MM.1S (cell line): ENCODE measurements around the gene LANCL1.

Experiments
- DNase-seq: peaks from one replicate; pipeline ENCODE4 v3.0.0-alpha.2; 2015
- H2AFZ ChIP-seq: fragments of 300-600 bp; sonication (generic); 2 replicates; pipeline ENCODE4 v1.6.0; 2016; ENCODE audit warnings: antibody characterized with exemption, low read length
- H3F3A ChIP-seq: fragments of 300-600 bp; sonication (generic); 2 replicates; pipeline ENCODE4 v1.6.1; 2016; ENCODE audit warnings: mild to moderate bottlenecking, antibody characterized with exemption, low read length, moderate library complexity, mixed read lengths; ENCODE audit not compliant: insufficient read depth
- H3K27ac ChIP-seq: fragments of 300-600 bp; sonication (generic); 2 replicates; pipeline ENCODE4 v1.5.1; 2016; ENCODE audit warnings: mild to moderate bottlenecking, low read length
- H3K27me3 ChIP-seq: fragments of 300-600 bp; sonication (generic); replicated peaks from 2 replicates; pipeline ENCODE4 v1.6.0; 2016; ENCODE audit warnings: low read length; ENCODE audit not compliant: insufficient read depth
- H3K36me3 ChIP-seq: fragments of 300-600 bp; sonication (generic); replicated peaks from 2 replicates; pipeline ENCODE4 v1.6.1; 2016; ENCODE audit warnings: mild to moderate bottlenecking, low read length, mixed read lengths; ENCODE audit not compliant: insufficient read depth
- H3K4me1 ChIP-seq: fragments of 300-600 bp; sonication (generic); 2 replicates; pipeline ENCODE4 v1.6.1; 2016; ENCODE audit warnings: low read length, mixed read lengths
- H3K4me2 ChIP-seq: fragments of 300-600 bp; sonication (generic); 2 replicates; pipeline ENCODE4 v1.6.0; 2016; ENCODE audit warnings: low read depth, low read length
- H3K4me3 ChIP-seq: fragments of 300-600 bp; sonication (generic); 2 replicates; pipeline ENCODE4 v1.5.1; 2016; ENCODE audit warnings: low read length, mixed read lengths
- H3K79me2 ChIP-seq: fragments of 300-600 bp; sonication (generic); 2 replicates; pipeline ENCODE4 v1.6.1; 2016; ENCODE audit warnings: mixed run types, low read length, mixed read lengths
- H3K9ac ChIP-seq: fragments of 300-600 bp; sonication (generic); 2 replicates; pipeline ENCODE4 v1.6.1; 2016; ENCODE audit warnings: low read length, mixed read lengths
- H3K9me2 ChIP-seq: fragments of 300-600 bp; sonication (generic); replicated peaks from 2 replicates; pipeline ENCODE4 v1.6.1; 2016; ENCODE audit warnings: mild to moderate bottlenecking, low read length, mixed read lengths; ENCODE audit not compliant: insufficient read depth
- H3K9me3 ChIP-seq: fragments of 300-600 bp; sonication (generic); replicated peaks from 2 replicates; pipeline ENCODE4 v1.6.1; 2016; ENCODE audit warnings: mild to moderate bottlenecking, low read length, mixed read lengths; ENCODE audit not compliant: insufficient read depth
- H4K20me1 ChIP-seq: fragments of 300-600 bp; sonication (generic); 2 replicates; pipeline ENCODE4 v1.6.1; 2016; ENCODE audit warnings: mild to moderate bottlenecking, low read length, moderate library complexity, mixed read lengths; ENCODE audit not compliant: insufficient read depth
- EZH2 ChIP-seq: fragments of 300-600 bp; sonication (generic); optimal IDR thresholded peaks from 2 replicates; pipeline ENCODE3; 2017; ENCODE audit warnings: low read depth, mild to moderate bottlenecking, antibody characterized with exemption, low read length, mixed read lengths
- EZH2phosphoT487 ChIP-seq: fragments of 300-600 bp; sonication (generic); IDR thresholded peaks from 2 replicates; pipeline ENCODE4 v1.6.1; 2018; ENCODE audit warnings: antibody characterized with exemption, low read length
- TF ChIP-seq, protein P1 (sequence below): fragments of 300-600 bp; sonication (generic); IDR thresholded peaks from 2 replicates; pipeline ENCODE4 v1.5.1; 2016; ENCODE audit warnings: antibody characterized with exemption, low read length, mixed read lengths

Gene LANCL1

DNA sequence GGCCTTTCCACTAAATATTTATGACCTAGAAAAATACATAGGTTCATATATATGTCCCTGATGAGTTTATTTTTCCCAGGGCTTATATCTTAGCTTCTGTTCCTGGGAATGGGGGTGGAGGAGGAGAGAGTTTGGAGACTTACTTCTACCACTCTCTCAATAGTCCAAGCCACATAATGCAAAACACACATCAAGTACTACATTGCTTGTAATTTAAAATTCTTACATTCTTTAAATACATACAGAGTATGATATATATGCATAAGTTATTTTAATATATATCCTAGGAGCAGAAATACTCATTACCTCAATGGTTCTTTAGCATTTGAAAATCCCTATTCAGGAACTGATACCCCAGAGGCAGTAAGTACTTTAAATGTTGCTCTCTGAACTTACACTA, 88.4 kb downstream of the LANCL1 start:
- Histone ChIP-seq H3K9me3 (no peaks in the 10 kb centered on the region), H3K4me2 (no peak overlapping the region), H4K20me1 (no peaks in the 10 kb centered on the region), H2AFZ (no peak overlapping the region), H3K27me3 (no peaks in the 10 kb centered on the region), H3K27ac (no peak overlapping the region), H3F3A (no peaks in the 10 kb centered on the region), H3K9ac (no peak overlapping the region), H3K36me3 (no peaks in the 10 kb centered on the region), H3K9me2 (no peaks in the 10 kb centered on the region), H3K79me2 (no peaks in the 10 kb centered on the region), H3K4me3 (no peak overlapping the region), H3K4me1 (no peaks in the 10 kb centered on the region)
- DNase-seq: no peak
- TF ChIP-seq, protein P1, sequence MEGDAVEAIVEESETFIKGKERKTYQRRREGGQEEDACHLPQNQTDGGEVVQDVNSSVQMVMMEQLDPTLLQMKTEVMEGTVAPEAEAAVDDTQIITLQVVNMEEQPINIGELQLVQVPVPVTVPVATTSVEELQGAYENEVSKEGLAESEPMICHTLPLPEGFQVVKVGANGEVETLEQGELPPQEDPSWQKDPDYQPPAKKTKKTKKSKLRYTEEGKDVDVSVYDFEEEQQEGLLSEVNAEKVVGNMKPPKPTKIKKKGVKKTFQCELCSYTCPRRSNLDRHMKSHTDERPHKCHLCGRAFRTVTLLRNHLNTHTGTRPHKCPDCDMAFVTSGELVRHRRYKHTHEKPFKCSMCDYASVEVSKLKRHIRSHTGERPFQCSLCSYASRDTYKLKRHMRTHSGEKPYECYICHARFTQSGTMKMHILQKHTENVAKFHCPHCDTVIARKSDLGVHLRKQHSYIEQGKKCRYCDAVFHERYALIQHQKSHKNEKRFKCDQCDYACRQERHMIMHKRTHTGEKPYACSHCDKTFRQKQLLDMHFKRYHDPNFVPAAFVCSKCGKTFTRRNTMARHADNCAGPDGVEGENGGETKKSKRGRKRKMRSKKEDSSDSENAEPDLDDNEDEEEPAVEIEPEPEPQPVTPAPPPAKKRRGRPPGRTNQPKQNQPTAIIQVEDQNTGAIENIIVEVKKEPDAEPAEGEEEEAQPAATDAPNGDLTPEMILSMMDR: no peak
- TF ChIP-seq EZH2 (no peak), EZH2phosphoT487 (no peak)

DNA sequence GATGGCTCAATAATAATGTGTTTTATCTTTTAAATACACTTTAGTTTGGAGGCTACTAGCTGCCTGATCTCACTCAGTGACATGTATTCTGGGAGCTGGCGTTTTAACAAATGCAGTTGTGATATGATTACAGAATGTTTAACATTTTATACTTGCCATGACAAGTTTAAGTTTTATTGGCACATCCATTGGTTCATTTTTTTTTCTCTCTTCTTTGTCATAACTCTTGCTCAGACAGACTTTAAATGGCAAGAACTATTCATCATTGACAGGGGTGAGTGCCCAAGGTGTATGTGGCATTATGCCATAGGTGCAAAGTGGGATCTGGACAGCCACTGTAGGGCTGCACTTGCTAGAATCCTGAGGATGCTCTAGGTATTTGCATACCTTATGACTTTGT, 89.5 kb downstream of the LANCL1 start:
- Histone ChIP-seq H3K27ac (no peak overlapping the region), H3F3A (no peaks in the 10 kb centered on the region), H3K9me2 (no peaks in the 10 kb centered on the region), H3K79me2 (no peaks in the 10 kb centered on the region), H4K20me1 (no peaks in the 10 kb centered on the region), H3K9ac (no peak overlapping the region), H3K36me3 (no peaks in the 10 kb centered on the region), H3K4me2 (no peak overlapping the region), H2AFZ (no peak overlapping the region), H3K4me3 (no peak overlapping the region), H3K9me3 (no peaks in the 10 kb centered on the region), H3K27me3 (no peaks in the 10 kb centered on the region), H3K4me1 (no peaks in the 10 kb centered on the region)
- TF ChIP-seq, protein P1: no peak
- TF ChIP-seq EZH2 (no peak), EZH2phosphoT487 (no peak)
- no peak for DNase-seq
